TTC549 (cell line): Measurements from ENCODE around the gene FEN1.

Experiments used
- FAIRE-seq: peaks from 2 replicates; lab custom pipeline; 2012; peaks lifted over from hg19 to GRCh38; lab: Jason Lieb, UNC

Gene FEN1

DNA sequence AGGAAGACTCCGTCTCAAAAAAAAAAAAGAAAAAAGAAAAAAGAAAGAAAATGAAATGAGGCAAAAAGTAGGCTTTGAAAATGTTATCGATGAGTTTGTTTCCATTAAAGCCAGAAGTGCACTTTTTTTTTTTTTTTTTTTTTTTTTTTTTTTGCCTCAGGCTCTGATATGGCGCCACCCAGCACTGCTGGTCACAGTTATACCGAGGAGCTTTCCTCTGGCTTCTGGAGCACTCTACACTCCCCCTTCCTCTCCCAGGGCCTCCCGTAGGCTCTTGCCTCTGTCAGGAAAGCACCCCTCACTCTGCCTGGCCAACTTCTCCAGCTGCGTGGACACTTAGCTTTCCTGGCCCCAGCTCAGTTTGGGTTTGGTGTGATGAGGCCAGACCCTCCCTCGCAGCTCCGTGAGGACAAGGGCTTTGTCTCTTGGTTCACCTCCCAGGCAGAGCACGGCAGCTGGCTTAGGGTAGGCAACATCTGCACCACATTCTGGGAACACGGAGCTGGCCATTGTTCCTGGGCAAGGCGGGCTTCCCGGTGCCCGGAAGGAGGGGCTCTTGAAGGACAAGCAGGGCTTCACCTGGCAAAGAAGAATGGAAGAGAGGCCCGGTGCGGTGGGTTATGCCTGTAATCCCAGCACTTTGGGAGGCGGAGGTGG, 52.3 kb downstream of the FEN1 start:
- no peak for FAIRE-seq

GRCh38 chr11:61846362-61847020, 53.8 kb downstream of the FEN1 start:
- FAIRE-seq, result no peak
